SK-N-SH (cell line): ENCODE measurements around the gene CCDC126.
"Not testable (repeated sequence)": the region's sequence is repeated elsewhere in the genome, so short reads cannot be mapped to it uniquely, and the experiment has no call there.

Experiments used
- CTCF ChIP-seq: fragments of 200-600 bp; sonication (generic); IDR thresholded peaks from 2 replicates; pipeline ENCODE4 v1.6.1; 2017; ENCODE audit warnings: antibody characterized with exemption, mild to moderate bottlenecking, moderate library complexity
- ELF1 ChIP-seq: IDR thresholded peaks from 2 replicates; pipeline ENCODE4 v1.4.0; 2012
- GATA2 ChIP-seq: sonication (generic); formaldehyde crosslinking; IDR thresholded peaks from 2 replicates; pipeline ENCODE4 v1.5.0; 2020; ENCODE audit warnings: mild to moderate bottlenecking, missing genetic modification reagents
- MAX ChIP-seq: IDR thresholded peaks from 2 replicates; pipeline ENCODE4 v1.4.0; 2012; ENCODE audit warnings: low read depth
- NRF1 ChIP-seq: IDR thresholded peaks from 2 replicates; pipeline ENCODE4 v1.6.1; 2012; ENCODE audit warnings: low read depth, mild to moderate bottlenecking, low read length
- POLR2AphosphoS5 ChIP-seq: IDR thresholded peaks from 2 replicates; pipeline ENCODE4 v1.6.1; 2012; ENCODE audit warnings: low read depth, low read length
- RCOR1 ChIP-seq: fragments of 150-350 bp; IDR thresholded peaks from 2 replicates; pipeline ENCODE4 v1.6.1; 2017; ENCODE audit warnings: antibody characterized with exemption, low read length
- SMC3 ChIP-seq: IDR thresholded peaks from 2 replicates; pipeline ENCODE4 v1.6.1; 2012; ENCODE audit warnings: low read depth, low read length, improper control_type of control experiment
- TAF1 ChIP-seq: IDR thresholded peaks from 2 replicates; pipeline ENCODE4 v1.6.1; 2012; ENCODE audit warnings: low read depth, mild to moderate bottlenecking, low read length, moderate library complexity, borderline replicate concordance
- TCF12 ChIP-seq: IDR thresholded peaks from 2 replicates; pipeline ENCODE4 v1.4.0; 2012
- TEAD4 ChIP-seq: IDR thresholded peaks from 2 replicates; pipeline ENCODE4 v1.4.0; 2012; ENCODE audit warnings: mild to moderate bottlenecking, borderline replicate concordance; ENCODE audit not compliant: insufficient read depth
- USF1 ChIP-seq: IDR thresholded peaks from 2 replicates; pipeline ENCODE4 v1.4.0; 2012; ENCODE audit warnings: low read depth, borderline replicate concordance
- YY1 ChIP-seq: IDR thresholded peaks from 2 replicates; pipeline ENCODE4 v1.4.0; 2012; ENCODE audit warnings: low read depth, mild to moderate bottlenecking
- ZBTB33 ChIP-seq: IDR thresholded peaks from 2 replicates; pipeline ENCODE4 v1.4.0; 2012; ENCODE audit warnings: low read depth, borderline replicate concordance

- TF ChIP-seq CTCF; TEAD4; POLR2AphosphoS5; SMC3; YY1; MAX; RCOR1; GATA2 (CRISPR knock-in tag); TAF1; USF1; NRF1; ZBTB33; TCF12; ELF1: not testable (repeated sequence)
Observed at GRCh38 chr7:23585304-23585703, 11.9 kb upstream of the CCDC126 start.
